NCI-H1694 treated with DMSO at 0.1 percent for 48 hours (cell line): ENCODE measurements around the gene HMCN2.

Experiments
- DNase-seq: peaks from one replicate; lab custom pipeline; 2025; lab: John Stamatoyannopoulos, UW

The HMCN2 gene

GRCh38 chr9:130345897-130346385, 80.4 kb downstream of the HMCN2 start:
- no peak for DNase-seq

GRCh38 chr9:130346431-130346830, 80.9 kb downstream of the HMCN2 start:
- DNase-seq, result no peak

GRCh38 chr9:130347036-130347435, 81.5 kb downstream of the HMCN2 start:
- no peak for DNase-seq

GRCh38 chr9:130347931-130348330, 82.4 kb downstream of the HMCN2 start:
- DNase-seq, result no peak

GRCh38 chr9:130348341-130348740, 82.8 kb downstream of the HMCN2 start:
- DNase-seq, result no peak

GRCh38 chr9:130348881-130349280, 83.3 kb downstream of the HMCN2 start:
- DNase-seq, result no peak

GRCh38 chr9:130349398-130349797, 83.8 kb downstream of the HMCN2 start:
- no peak for DNase-seq

GRCh38 chr9:130351343-130351742, 85.8 kb downstream of the HMCN2 start:
- DNase-seq, result no peak

- DNase-seq, result no peak
Observed at GRCh38 chr9:130352081-130352480, 86.5 kb downstream of the HMCN2 start.

GRCh38 chr9:130352586-130353285, 87.2 kb downstream of the HMCN2 start:
- no peak for DNase-seq

- no peak for DNase-seq
Observed at GRCh38 chr9:130354378-130354777, 88.8 kb downstream of the HMCN2 start.

- DNase-seq, result no peak
Observed at GRCh38 chr9:130354806-130355205, 89.2 kb downstream of the HMCN2 start.

GRCh38 chr9:130356033-130356432, 90.5 kb downstream of the HMCN2 start:
- no peak for DNase-seq

GRCh38 chr9:130356877-130357584, 91.5 kb downstream of the HMCN2 start:
- no peak for DNase-seq

GRCh38 chr9:130358928-130359327, 93.4 kb downstream of the HMCN2 start:
- no peak for DNase-seq

- DNase-seq, result no peak
Observed at GRCh38 chr9:130359819-130360218, 94.3 kb downstream of the HMCN2 start.

GRCh38 chr9:130360672-130361071, 95.1 kb downstream of the HMCN2 start:
- DNase-seq, result no peak

- no peak for DNase-seq
Observed at GRCh38 chr9:130361873-130362362, 96.4 kb downstream of the HMCN2 start.

- no peak for DNase-seq
Observed at GRCh38 chr9:130362691-130363090, 97.1 kb downstream of the HMCN2 start.

GRCh38 chr9:130363755-130364404, 98.3 kb downstream of the HMCN2 start:
- DNase-seq, result no peak

GRCh38 chr9:130364619-130365322, 99.2 kb downstream of the HMCN2 start:
- DNase-seq, result no peak

- no peak for DNase-seq
Observed at GRCh38 chr9:130365323-130365721, 99.8 kb downstream of the HMCN2 start.
